ENCODE results near the gene FANCD2OS.
"Not testable (repeated sequence)": the region's sequence is repeated elsewhere in the genome, so short reads cannot be mapped to it uniquely, and the experiment has no call there.

FANCD2OS gene

GRCh38 chr3:10085738-10086137 lies 22.3 kb downstream of the FANCD2OS start:
- TF ChIP-seq CTCF (conservative IDR thresholded peaks at IDR 0.05; ENCODE audit: low read depth, low read length), result no peak
- Histone ChIP-seq H3K27ac (no peak overlapping the region), H2AFZ (ENCODE audit: low read depth) (no peak overlapping the region), H3K36me3 (ENCODE audit: insufficient read depth) (no peaks in the 10 kb centered on the region), H3K4me1 (ENCODE audit: low read depth, poor library complexity, severe bottlenecking) (no peaks in the 10 kb centered on the region), H3K4me2 (no peak overlapping the region), H3K4me3 (IDR thresholded peaks at IDR 0.05; ENCODE audit: insufficient read depth, low read depth, low read length) (no peak overlapping the region), H3K79me2 (ENCODE audit: insufficient read depth, low read depth) (no peaks in the 10 kb centered on the region), H3K9ac (no peak overlapping the region), H4K20me1 (ENCODE audit: insufficient read depth) (no peaks in the 10 kb centered on the region), H3K27me3 (ENCODE audit: insufficient read depth, low read depth) (no peaks in the 10 kb centered on the region)

- Histone ChIP-seq H3K27ac (no peak overlapping the region), H3K79me2 (ENCODE audit: insufficient read depth, low read depth) (no peaks in the 10 kb centered on the region), H3K27me3 (ENCODE audit: insufficient read depth, low read depth) (no peaks in the 10 kb centered on the region), H3K9ac (no peak overlapping the region), H3K4me1 (ENCODE audit: low read depth, poor library complexity, severe bottlenecking) (no peaks in the 10 kb centered on the region), H4K20me1 (ENCODE audit: insufficient read depth) (no peaks in the 10 kb centered on the region), H2AFZ (ENCODE audit: low read depth) (no peak overlapping the region), H3K4me3 (IDR thresholded peaks at IDR 0.05; ENCODE audit: insufficient read depth, low read depth, low read length) (no peak overlapping the region), H3K4me2 (no peak overlapping the region), H3K36me3 (ENCODE audit: insufficient read depth) (no peaks in the 10 kb centered on the region)
- no peak for TF ChIP-seq CTCF (conservative IDR thresholded peaks at IDR 0.05; ENCODE audit: low read depth, low read length)
Observed at GRCh38 chr3:10081871-10082270, 26.2 kb downstream of the FANCD2OS start.

GRCh38 chr3:10074666-10075065 lies 33.4 kb downstream of the FANCD2OS start:
- H3K4me2 ChIP-seq, result no peak overlapping the region
- H3K9ac ChIP-seq, result no peak overlapping the region
- no peak overlapping the region for H3K27ac ChIP-seq
- no peak for TF ChIP-seq CTCF (conservative IDR thresholded peaks at IDR 0.05; ENCODE audit: low read depth, low read length)
- no peaks in the 10 kb centered on the region for H4K20me1 ChIP-seq (ENCODE audit: insufficient read depth)
- H3K27me3 ChIP-seq (ENCODE audit: insufficient read depth, low read depth), result no peaks in the 10 kb centered on the region
- H3K79me2 ChIP-seq (ENCODE audit: insufficient read depth, low read depth), result no peaks in the 10 kb centered on the region
- H3K4me1 ChIP-seq (ENCODE audit: low read depth, poor library complexity, severe bottlenecking), result no peaks in the 10 kb centered on the region
- no peaks in the 10 kb centered on the region for H3K36me3 ChIP-seq (ENCODE audit: insufficient read depth)
- H3K4me3 ChIP-seq (IDR thresholded peaks at IDR 0.05; ENCODE audit: insufficient read depth, low read depth, low read length), result no peak overlapping the region
- no peak overlapping the region for H2AFZ ChIP-seq (ENCODE audit: low read depth)

GRCh38 chr3:10070077-10070476 lies 38.0 kb downstream of the FANCD2OS start:
- not testable (repeated sequence) for H3K4me1 ChIP-seq (ENCODE audit: low read depth, poor library complexity, severe bottlenecking); H3K4me3 ChIP-seq (IDR thresholded peaks at IDR 0.05; ENCODE audit: insufficient read depth, low read depth, low read length); H3K9ac ChIP-seq; H3K27ac ChIP-seq; H3K36me3 ChIP-seq (ENCODE audit: insufficient read depth); H3K4me2 ChIP-seq; H3K79me2 ChIP-seq (ENCODE audit: insufficient read depth, low read depth); H3K27me3 ChIP-seq (ENCODE audit: insufficient read depth, low read depth); H4K20me1 ChIP-seq (ENCODE audit: insufficient read depth); H2AFZ ChIP-seq (ENCODE audit: low read depth)

GRCh38 chr3:10055097-10055496 lies 53.0 kb downstream of the FANCD2OS start:
- no peak for TF ChIP-seq CTCF (conservative IDR thresholded peaks at IDR 0.05; ENCODE audit: low read depth, low read length)
- Histone ChIP-seq H3K79me2 (ENCODE audit: insufficient read depth, low read depth) (no peaks in the 10 kb centered on the region), H4K20me1 (ENCODE audit: insufficient read depth) (no peaks in the 10 kb centered on the region), H3K36me3 (ENCODE audit: insufficient read depth) (no peaks in the 10 kb centered on the region), H3K4me1 (ENCODE audit: low read depth, poor library complexity, severe bottlenecking) (no peaks in the 10 kb centered on the region), H2AFZ (ENCODE audit: low read depth) (no peak overlapping the region), H3K27me3 (ENCODE audit: insufficient read depth, low read depth) (no peaks in the 10 kb centered on the region), H3K4me2 (no peak overlapping the region), H3K27ac (no peak overlapping the region), H3K4me3 (IDR thresholded peaks at IDR 0.05; ENCODE audit: insufficient read depth, low read depth, low read length) (no peak overlapping the region), H3K9ac (no peak overlapping the region)
